GM12891 (cell line): ENCODE measurements around the gene RTN1.

Experiments used
- POLR2A ChIP-seq: IDR thresholded peaks from 2 replicates; pipeline ENCODE4 v1.6.1; 2011; ENCODE audit warnings: low read depth, low read length, control low read depth
- POLR2AphosphoS5 ChIP-seq: IDR thresholded peaks from 2 replicates; pipeline ENCODE4 v1.6.1; 2011; ENCODE audit warnings: low read depth, low read length, control low read depth

GRCh38 chr14:59705245-59705644 is 165.3 kb downstream of the RTN1 start:
- TF ChIP-seq POLR2A (no peak), POLR2AphosphoS5 (no peak)
